ENCODE results near the gene HSPA12B.

HSPA12B gene

GRCh38 chr20:3705491-3705969, 27.0 kb upstream of the HSPA12B start:
- DNase-seq (ENCODE audit: low read depth), result no peak

- DNase-seq (ENCODE audit: low read depth), result no peak
These were observed 26.3 kb upstream of the HSPA12B start for GRCh38 chr20:3705970-3706739.

- DNase-seq (ENCODE audit: low read depth), result no peak
These were observed 25.5 kb upstream of the HSPA12B start for GRCh38 chr20:3706774-3707507.

GRCh38 chr20:3707508-3707899, 25.0 kb upstream of the HSPA12B start:
- DNase-seq (ENCODE audit: low read depth), result no peak

- DNase-seq (ENCODE audit: low read depth), result no peak
These were observed 22.4 kb upstream of the HSPA12B start for GRCh38 chr20:3710011-3710466.

- DNase-seq (ENCODE audit: low read depth), result peak; percentile 14
These were observed 21.6 kb upstream of the HSPA12B start for GRCh38 chr20:3710703-3711483.

GRCh38 chr20:3711484-3711941, 21.0 kb upstream of the HSPA12B start:
- DNase-seq (ENCODE audit: low read depth), result no peak

- no peak for DNase-seq (ENCODE audit: low read depth)
These were observed 20.1 kb upstream of the HSPA12B start, which contains the start of gene SIGLEC1 for GRCh38 chr20:3712279-3712873. Gene SIGLEC1, minus strand, starts transcription at chr20:3712600. Its CDS starts 5,472 bp downstream, at chr20:3707128.

GRCh38 chr20:3714092-3714491, 18.4 kb upstream of the HSPA12B start:
- no peak for DNase-seq (ENCODE audit: low read depth)

GRCh38 chr20:3716195-3716834, 16.2 kb upstream of the HSPA12B start:
- DNase-seq (ENCODE audit: low read depth), result peak; percentile 36

- DNase-seq (ENCODE audit: low read depth), result no peak
These were observed 13.4 kb upstream of the HSPA12B start for GRCh38 chr20:3719046-3719445.

- no peak for DNase-seq (ENCODE audit: low read depth)
These were observed 12.4 kb upstream of the HSPA12B start for GRCh38 chr20:3720068-3720467.

- DNase-seq (ENCODE audit: low read depth), result no peak
These were observed 11.9 kb upstream of the HSPA12B start for GRCh38 chr20:3720626-3721025.

GRCh38 chr20:3721912-3722311, 10.6 kb upstream of the HSPA12B start:
- no peak for DNase-seq (ENCODE audit: low read depth)

GRCh38 chr20:3723284-3723683, 9.2 kb upstream of the HSPA12B start:
- no peak for DNase-seq (ENCODE audit: low read depth)

GRCh38 chr20:3724356-3724755, 8.1 kb upstream of the HSPA12B start:
- DNase-seq (ENCODE audit: low read depth), result no peak

- no peak for DNase-seq (ENCODE audit: low read depth)
These were observed 5.0 kb upstream of the HSPA12B start for GRCh38 chr20:3727401-3728021.

- no peak for DNase-seq (ENCODE audit: low read depth)
These were observed 4.1 kb upstream of the HSPA12B start for GRCh38 chr20:3728354-3728753.

GRCh38 chr20:3728876-3729275, 3.6 kb upstream of the HSPA12B start:
- no peak for DNase-seq (ENCODE audit: low read depth)

- DNase-seq (ENCODE audit: low read depth), result no peak
These were observed 3.1 kb upstream of the HSPA12B start for GRCh38 chr20:3729378-3729777.
